ENCODE results near the gene KIF25. TPM values are rescaled to one million over a fixed set of nuclear protein-coding genes. Genes with fewer than 3 reads are reported as not detected.

The KIF25 gene
- total RNA-seq (2014; rRNA removed; shearing (Covaris generic)) = 0.15 and 0.42 TPM in 2 replicates

GRCh38 chr6:167997642-167998041 is at the start of gene KIF25:
Gene KIF25 (plus strand): TSS chr6:167997671. CDS start chr6:168029586, 31,915 bp downstream.
- H3K4me3 ChIP-seq (ENCODE audit: insufficient read depth, low read depth, low read length) = peak within 1 kb of the TSS; percentile 18; the same call in 1 of the 2 replicates
- H3K36me3 ChIP-seq (replicated peaks; ENCODE audit: control insufficient read depth, insufficient read depth, low read length) = no peaks in the 10 kb centered on the region
- no peaks in the 10 kb centered on the region for H3K27me3 ChIP-seq (ENCODE audit: control insufficient read depth, insufficient read depth, low read length)
- DNase-seq = no peak

DNA sequence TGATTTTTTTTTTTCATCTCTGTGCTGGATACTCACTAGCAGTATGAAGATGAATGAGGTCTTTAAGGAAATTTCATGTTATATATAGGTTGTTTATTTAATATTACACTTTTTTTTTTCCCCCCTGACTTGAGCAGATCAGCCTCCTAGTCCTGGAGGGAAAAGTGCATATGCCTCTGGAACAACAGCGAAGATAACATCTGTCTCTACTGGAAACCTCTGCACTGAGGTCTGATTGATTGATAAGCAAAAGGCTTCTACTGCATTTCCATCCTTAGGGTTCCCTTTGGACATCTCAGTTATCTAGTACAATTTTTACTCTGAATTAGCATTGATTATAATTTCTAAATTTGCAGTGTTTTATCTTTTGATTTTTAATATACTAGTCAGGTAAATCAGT is 49.8 kb upstream of the KIF25 start:
- DNase-seq = no peak
- Histone ChIP-seq H3K4me3 (ENCODE audit: insufficient read depth, low read depth, low read length) (no peak overlapping the region), H3K36me3 (replicated peaks; ENCODE audit: control insufficient read depth, insufficient read depth, low read length) (peaks cover 35% of the 10 kb centered on the region), H3K27me3 (ENCODE audit: control insufficient read depth, insufficient read depth, low read length) (no peaks in the 10 kb centered on the region)

DNA sequence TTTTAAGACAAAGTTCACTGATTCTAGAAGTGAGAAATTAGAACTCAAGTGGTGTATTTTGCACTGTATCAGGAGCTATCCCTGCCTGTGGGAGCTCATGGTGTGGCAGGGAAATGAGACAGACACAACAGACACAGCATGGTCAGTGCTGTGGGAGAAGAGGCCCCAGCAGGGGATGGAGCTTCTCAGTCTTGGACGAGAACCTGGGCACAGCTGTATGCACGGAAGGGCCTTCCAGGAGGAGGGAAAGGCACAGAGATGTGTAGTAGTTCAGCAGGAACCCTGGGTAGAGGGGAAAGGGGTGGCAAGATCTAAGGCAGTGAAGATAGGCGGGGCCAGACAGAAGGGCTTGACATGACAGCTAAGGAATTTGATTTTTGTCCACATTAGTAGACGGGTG is 48.8 kb upstream of the KIF25 start:
- Histone ChIP-seq H3K27me3 (ENCODE audit: control insufficient read depth, insufficient read depth, low read length) (no peaks in the 10 kb centered on the region), H3K36me3 (replicated peaks; ENCODE audit: control insufficient read depth, insufficient read depth, low read length) (peaks cover 33% of the 10 kb centered on the region), H3K4me3 (ENCODE audit: insufficient read depth, low read depth, low read length) (no peak overlapping the region)
- no peak for DNase-seq

DNA sequence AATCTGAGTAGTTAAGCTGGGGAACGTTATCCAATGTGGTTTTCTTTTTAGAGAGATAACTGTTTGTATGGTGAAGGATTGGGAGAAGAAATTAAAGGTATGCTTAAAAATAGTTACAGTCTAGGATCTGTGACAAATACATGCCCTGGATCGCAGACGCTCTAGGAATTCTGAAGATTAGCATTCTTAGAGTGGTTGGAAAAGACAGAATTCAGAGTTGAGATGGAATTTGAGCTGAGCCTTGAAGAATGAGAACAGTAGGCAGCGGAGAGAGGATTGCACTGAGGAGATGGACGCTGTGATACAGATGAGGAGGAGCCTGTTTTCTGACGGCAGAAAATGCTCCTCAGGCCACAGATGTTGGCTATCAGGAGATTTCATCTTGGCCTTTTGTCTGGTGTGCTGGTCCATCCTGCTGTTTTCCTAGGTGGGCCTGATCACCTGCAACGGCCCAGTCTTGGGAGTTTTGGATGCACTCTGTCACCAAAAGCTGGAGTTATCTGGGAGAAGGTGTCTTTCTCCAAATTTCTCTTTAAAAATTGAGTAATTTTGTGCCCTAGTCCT is 48.3 kb upstream of the KIF25 start:
- Histone ChIP-seq H3K27me3 (ENCODE audit: control insufficient read depth, insufficient read depth, low read length) (no peaks in the 10 kb centered on the region), H3K4me3 (ENCODE audit: insufficient read depth, low read depth, low read length) (no peak overlapping the region), H3K36me3 (replicated peaks; ENCODE audit: control insufficient read depth, insufficient read depth, low read length) (peaks cover 30% of the 10 kb centered on the region)
- DNase-seq = no peak

GRCh38 chr6:167951781-167952511 is 45.5 kb upstream of the KIF25 start:
- DNase-seq = no peak
- Histone ChIP-seq H3K4me3 (ENCODE audit: insufficient read depth, low read depth, low read length) (no peak overlapping the region), H3K36me3 (replicated peaks; ENCODE audit: control insufficient read depth, insufficient read depth, low read length) (peaks cover 25% of the 10 kb centered on the region), H3K27me3 (ENCODE audit: control insufficient read depth, insufficient read depth, low read length) (no peaks in the 10 kb centered on the region)

- DNase-seq = no peak
- Histone ChIP-seq H3K36me3 (replicated peaks; ENCODE audit: control insufficient read depth, insufficient read depth, low read length) (peaks cover 24% of the 10 kb centered on the region), H3K27me3 (ENCODE audit: control insufficient read depth, insufficient read depth, low read length) (no peaks in the 10 kb centered on the region), H3K4me3 (ENCODE audit: insufficient read depth, low read depth, low read length) (no peak overlapping the region)
Measured at GRCh38 chr6:167952512-167952859, 45.0 kb upstream of the KIF25 start.

GRCh38 chr6:167953551-167953950 is 43.9 kb upstream of the KIF25 start:
- Histone ChIP-seq H3K4me3 (ENCODE audit: insufficient read depth, low read depth, low read length) (no peak overlapping the region), H3K36me3 (replicated peaks; ENCODE audit: control insufficient read depth, insufficient read depth, low read length) (peaks cover 19% of the 10 kb centered on the region), H3K27me3 (ENCODE audit: control insufficient read depth, insufficient read depth, low read length) (no peaks in the 10 kb centered on the region)
- DNase-seq = no peak

- no peak for DNase-seq
- no peaks in the 10 kb centered on the region for H3K27me3 ChIP-seq (ENCODE audit: control insufficient read depth, insufficient read depth, low read length)
- no peak overlapping the region for H3K4me3 ChIP-seq (ENCODE audit: insufficient read depth, low read depth, low read length)
- peaks cover 13% of the 10 kb centered on the region for H3K36me3 ChIP-seq (replicated peaks; ENCODE audit: control insufficient read depth, insufficient read depth, low read length)
Measured at GRCh38 chr6:167954151-167954550, 43.3 kb upstream of the KIF25 start.

DNA sequence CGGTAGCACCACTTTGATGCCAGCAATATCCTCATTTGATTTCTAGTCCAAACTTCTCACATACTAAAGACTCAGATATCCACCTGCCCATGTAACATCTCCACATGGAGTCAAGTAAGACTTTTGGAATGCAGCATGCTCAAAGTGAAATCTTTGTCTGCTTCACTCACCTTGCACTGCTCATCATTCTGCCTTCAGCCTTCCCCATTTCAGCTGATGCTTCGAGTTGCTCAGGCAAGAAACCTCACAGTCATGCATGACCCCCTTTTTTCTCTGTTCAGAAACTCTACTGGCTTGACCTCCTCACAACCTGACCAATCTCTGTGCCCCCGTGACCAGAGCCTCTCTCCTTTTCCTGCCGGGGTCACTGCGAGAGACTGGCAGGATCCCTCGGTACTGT is 41.0 kb upstream of the KIF25 start:
- no peak for DNase-seq
- Histone ChIP-seq H3K27me3 (ENCODE audit: control insufficient read depth, insufficient read depth, low read length) (no peaks in the 10 kb centered on the region), H3K4me3 (ENCODE audit: insufficient read depth, low read depth, low read length) (no peak overlapping the region), H3K36me3 (replicated peaks; ENCODE audit: control insufficient read depth, insufficient read depth, low read length) (peaks cover 6% of the 10 kb centered on the region)

- H3K4me3 ChIP-seq (ENCODE audit: insufficient read depth, low read depth, low read length) = no peak overlapping the region
Measured at GRCh38 chr6:167956983-167957492, 40.4 kb upstream of the KIF25 start.

GRCh38 chr6:167957626-167958025 is 39.8 kb upstream of the KIF25 start:
- H3K4me3 ChIP-seq (ENCODE audit: insufficient read depth, low read depth, low read length) = no peak overlapping the region
- H3K27me3 ChIP-seq (ENCODE audit: control insufficient read depth, insufficient read depth, low read length) = no peaks in the 10 kb centered on the region
- peaks cover 3% of the 10 kb centered on the region for H3K36me3 ChIP-seq (replicated peaks; ENCODE audit: control insufficient read depth, insufficient read depth, low read length)
- no peak for DNase-seq

More at GRCh38 chr6:167956983-167957492, 40.4 kb upstream of the KIF25 start:
- Histone ChIP-seq H3K36me3 (replicated peaks; ENCODE audit: control insufficient read depth, insufficient read depth, low read length) (peaks cover 4% of the 10 kb centered on the region), H3K27me3 (ENCODE audit: control insufficient read depth, insufficient read depth, low read length) (no peaks in the 10 kb centered on the region)
- no peak for DNase-seq

- H3K27me3 ChIP-seq (ENCODE audit: control insufficient read depth, insufficient read depth, low read length) = no peaks in the 10 kb centered on the region
- no peak for DNase-seq
- H3K4me3 ChIP-seq (ENCODE audit: insufficient read depth, low read depth, low read length) = no peak overlapping the region
- peaks cover 12% of the 10 kb centered on the region for H3K36me3 ChIP-seq (replicated peaks; ENCODE audit: control insufficient read depth, insufficient read depth, low read length)
Measured at GRCh38 chr6:167960579-167960978, 36.9 kb upstream of the KIF25 start.

DNA sequence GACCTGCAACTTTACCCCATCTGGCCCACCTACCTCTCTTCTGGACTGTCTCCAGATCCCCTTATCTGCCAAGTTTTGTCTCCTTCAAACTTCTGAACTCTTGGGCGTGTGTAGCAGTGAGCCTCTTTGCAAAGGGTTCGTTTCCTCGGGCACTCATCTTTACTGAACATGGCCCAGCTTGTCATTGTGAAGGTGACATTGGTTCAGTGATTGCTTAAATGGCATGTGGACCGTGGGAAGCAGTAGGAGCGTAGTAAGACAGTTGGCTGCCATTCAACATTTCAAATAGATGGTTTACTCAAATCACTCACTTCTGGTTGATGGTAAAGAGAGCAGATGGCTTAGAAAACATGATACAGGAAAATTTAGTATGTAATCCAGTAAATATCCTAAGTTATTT is 34.8 kb upstream of the KIF25 start:
- H3K27me3 ChIP-seq (ENCODE audit: control insufficient read depth, insufficient read depth, low read length) = no peaks in the 10 kb centered on the region
- H3K36me3 ChIP-seq (replicated peaks; ENCODE audit: control insufficient read depth, insufficient read depth, low read length) = peaks cover 16% of the 10 kb centered on the region
- H3K4me3 ChIP-seq (ENCODE audit: insufficient read depth, low read depth, low read length) = no peak overlapping the region
- DNase-seq = no peak

GRCh38 chr6:167963589-167964057 is 33.8 kb upstream of the KIF25 start:
- Histone ChIP-seq H3K4me3 (ENCODE audit: insufficient read depth, low read depth, low read length) (no peak overlapping the region), H3K27me3 (ENCODE audit: control insufficient read depth, insufficient read depth, low read length) (no peaks in the 10 kb centered on the region), H3K36me3 (replicated peaks; ENCODE audit: control insufficient read depth, insufficient read depth, low read length) (peaks cover 16% of the 10 kb centered on the region)
- no peak for DNase-seq

Data from H7 (cell line).